Measurements from ENCODE around the gene LMNTD1.
"Not testable (repeated sequence)": the region's sequence is repeated elsewhere in the genome, so short reads cannot be mapped to it uniquely, and the experiment has no call there.

Gene LMNTD1

DNA sequence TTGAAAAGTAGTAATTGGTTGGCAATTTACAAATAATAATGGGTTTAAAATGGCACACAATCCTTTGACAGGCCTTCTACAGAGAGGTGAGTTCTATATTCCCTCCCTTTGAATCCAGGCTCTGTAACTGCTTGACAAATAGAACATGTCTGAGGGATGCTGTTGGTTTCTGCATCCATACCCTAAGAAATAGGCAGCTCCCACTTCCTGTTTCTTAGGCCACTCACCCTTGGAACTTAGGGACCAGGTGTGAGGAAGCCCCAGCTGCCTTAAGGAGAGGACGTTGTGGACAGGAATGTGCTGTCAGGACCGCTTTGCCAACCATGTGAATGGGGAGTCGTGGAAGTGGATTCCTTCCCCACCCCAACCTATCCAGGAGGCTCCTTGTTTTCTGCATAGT is 59.4 kb downstream of the LMNTD1 start (continued):
- TF ChIP-seq, protein P1, sequence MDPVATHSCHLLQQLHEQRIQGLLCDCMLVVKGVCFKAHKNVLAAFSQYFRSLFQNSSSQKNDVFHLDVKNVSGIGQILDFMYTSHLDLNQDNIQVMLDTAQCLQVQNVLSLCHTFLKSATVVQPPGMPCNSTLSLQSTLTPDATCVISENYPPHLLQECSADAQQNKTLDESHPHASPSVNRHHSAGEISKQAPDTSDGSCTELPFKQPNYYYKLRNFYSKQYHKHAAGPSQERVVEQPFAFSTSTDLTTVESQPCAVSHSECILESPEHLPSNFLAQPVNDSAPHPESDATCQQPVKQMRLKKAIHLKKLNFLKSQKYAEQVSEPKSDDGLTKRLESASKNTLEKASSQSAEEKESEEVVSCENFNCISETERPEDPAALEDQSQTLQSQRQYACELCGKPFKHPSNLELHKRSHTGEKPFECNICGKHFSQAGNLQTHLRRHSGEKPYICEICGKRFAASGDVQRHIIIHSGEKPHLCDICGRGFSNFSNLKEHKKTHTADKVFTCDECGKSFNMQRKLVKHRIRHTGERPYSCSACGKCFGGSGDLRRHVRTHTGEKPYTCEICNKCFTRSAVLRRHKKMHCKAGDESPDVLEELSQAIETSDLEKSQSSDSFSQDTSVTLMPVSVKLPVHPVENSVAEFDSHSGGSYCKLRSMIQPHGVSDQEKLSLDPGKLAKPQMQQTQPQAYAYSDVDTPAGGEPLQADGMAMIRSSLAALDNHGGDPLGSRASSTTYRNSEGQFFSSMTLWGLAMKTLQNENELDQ (tag by site-specific recombination; IDR thresholded peaks at IDR 0.05; ENCODE audit: low read depth) = no peak

DNA sequence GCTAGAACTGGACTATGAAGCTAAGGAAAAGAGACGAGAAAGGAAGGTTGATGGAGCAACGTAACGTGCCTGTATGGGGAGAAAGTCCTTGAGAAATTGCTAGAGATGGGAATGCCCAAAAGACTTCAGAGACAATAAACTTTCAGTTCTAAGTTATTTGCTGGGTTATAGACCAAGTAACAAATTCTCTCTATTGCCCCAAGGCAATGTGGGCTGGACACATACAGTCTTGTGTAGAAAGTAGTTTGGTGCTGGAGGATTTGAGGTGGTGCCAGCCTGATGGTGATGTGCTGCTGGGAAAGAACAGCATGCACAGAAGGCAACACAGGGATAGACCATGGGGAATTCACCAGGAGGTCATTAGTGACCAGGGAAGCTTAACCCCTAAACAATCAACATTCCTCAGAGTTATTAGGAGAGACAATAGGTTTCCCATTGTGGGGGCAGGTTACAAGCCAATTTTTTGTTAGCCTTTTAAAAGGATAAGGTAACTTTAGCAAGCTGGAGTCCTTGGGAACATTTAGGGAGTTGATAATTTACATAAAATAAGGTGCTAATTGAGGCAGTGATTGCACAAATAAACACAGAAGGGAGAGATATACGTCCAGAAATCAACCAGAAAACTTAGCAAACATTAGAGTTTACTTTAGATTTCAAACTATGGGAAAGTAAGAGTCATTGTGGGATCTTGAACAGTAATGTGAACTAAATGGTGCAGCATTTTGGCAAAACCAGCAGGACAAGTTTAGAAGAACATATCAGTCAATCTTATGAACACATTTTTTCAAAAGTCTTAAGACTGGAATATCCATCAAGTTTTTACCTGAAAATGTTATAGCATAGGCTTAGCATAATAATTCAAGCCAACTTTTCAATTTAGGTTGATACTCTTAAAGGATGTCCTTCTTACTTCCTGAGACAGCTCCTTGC is 61.4 kb downstream of the LMNTD1 start:
- ChIA-PET CTCF (no interaction called here), POLR2A (no interaction called here)
- no peak for TF ChIP-seq ZNF169 (tag by site-specific recombination; IDR thresholded peaks at IDR 0.05)
- no peak for TF ChIP-seq ZNF157 (tag by site-specific recombination; IDR thresholded peaks at IDR 0.05)
- TF ChIP-seq, protein P2, sequence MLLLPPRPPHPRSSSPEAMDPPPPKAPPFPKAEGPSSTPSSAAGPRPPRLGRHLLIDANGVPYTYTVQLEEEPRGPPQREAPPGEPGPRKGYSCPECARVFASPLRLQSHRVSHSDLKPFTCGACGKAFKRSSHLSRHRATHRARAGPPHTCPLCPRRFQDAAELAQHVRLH (tag by site-specific recombination; IDR thresholded peaks at IDR 0.05) = no peak
- no peak for TF ChIP-seq WT1 (tag by site-specific recombination; IDR thresholded peaks at IDR 0.05)
- no peak for TF ChIP-seq ZNF792 (tag by site-specific recombination; IDR thresholded peaks at IDR 0.05)
- Histone ChIP-seq H3K9me3 (ENCODE audit: control insufficient read depth, insufficient read depth, low read depth, low read length) (no peaks in the 10 kb centered on the region), H3K4me1 (ENCODE audit: control insufficient read depth, insufficient read depth, low read length) (no peaks in the 10 kb centered on the region), H3K4me3 (ENCODE audit: low read depth, low read length) (no peak overlapping the region), H3K27ac (ENCODE audit: extremely low read depth, low read depth, low read length) (no peak overlapping the region), H3K36me3 (ENCODE audit: control insufficient read depth in 2 of 2, insufficient read depth in 1 of 2, low read length in 2 of 2) (no peaks in the 10 kb centered on the region)

DNA sequence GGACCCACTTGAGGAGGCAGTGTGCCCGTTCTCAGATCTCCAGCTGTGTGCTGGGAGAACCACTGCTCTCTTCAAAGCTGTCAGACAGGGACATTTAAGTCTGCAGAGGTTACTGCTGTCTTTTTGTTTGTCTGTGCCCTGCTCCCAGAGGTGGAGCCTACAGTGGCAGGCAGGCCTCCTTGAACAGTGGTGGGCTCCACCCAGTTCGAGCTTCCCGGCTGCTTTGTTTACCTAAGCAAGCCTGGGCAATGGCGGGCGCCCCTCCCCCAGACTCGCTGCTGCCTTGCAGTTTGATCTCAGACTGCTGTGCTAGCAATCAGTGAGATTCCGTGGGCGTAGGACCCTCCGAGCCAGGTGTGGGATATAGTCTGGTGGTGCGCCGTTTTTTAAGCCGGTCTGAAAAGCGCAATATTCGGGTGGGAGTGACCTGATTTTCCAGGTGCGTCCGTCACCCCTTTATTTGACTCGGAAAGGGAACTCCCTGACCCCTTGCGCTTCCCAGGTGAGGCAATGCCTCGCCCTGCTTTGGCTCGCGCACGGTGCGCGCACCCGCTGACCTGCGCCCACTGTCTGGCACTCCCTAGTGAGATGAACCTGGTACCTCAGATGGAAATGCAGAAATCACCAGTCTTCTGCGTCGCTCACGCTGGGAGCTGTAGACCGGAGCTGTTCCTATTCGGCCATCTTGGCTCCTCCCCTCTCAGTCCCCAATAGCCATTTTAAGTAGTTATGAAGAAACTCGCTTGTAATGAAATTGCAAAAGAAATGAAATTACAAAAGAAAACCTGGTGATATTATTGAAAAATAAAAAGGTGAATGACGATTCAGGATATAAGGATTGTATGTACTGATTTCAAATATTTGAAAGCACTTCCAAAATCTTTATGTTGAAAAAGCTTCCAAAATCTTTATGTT is 63.9 kb downstream of the LMNTD1 start:
- CTCF ChIA-PET = interaction anchor here (0.7 kb wide), 1 partner anchor 263 kb away, joined by 3 read pairs; no protein-coding TSS in a partner anchor
- H3K4me1 ChIP-seq (ENCODE audit: control insufficient read depth, insufficient read depth, low read length); H3K4me3 ChIP-seq (ENCODE audit: low read depth, low read length); H3K9me3 ChIP-seq (ENCODE audit: control insufficient read depth, insufficient read depth, low read depth, low read length); H3K36me3 ChIP-seq (ENCODE audit: control insufficient read depth in 2 of 2, insufficient read depth in 1 of 2, low read length in 2 of 2); H3K27ac ChIP-seq (ENCODE audit: extremely low read depth, low read depth, low read length); POLR2A ChIA-PET: not testable (repeated sequence)

DNA sequence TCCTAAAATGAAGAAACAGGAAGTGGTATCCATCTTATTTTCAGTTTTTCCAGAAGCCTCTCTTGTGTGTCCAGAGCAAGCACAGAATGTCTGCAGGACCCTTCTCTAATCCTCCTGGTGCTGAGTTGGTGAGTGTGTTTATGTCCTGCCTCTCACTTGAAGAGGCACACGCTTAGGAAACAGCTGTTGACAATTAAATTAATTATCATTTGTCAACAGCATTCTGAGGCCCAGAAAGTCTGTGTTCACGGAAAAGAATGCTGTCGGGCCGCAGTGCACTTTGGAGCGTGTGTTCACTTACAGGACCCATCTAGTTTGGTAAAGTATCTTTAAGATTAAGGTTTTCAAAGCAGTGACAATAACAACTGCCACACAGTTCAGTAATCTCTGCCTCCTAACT is 70.5 kb downstream of the LMNTD1 start:
- H3K4me1 ChIP-seq (ENCODE audit: control insufficient read depth, insufficient read depth, low read length) = no peaks in the 10 kb centered on the region
- ChIA-PET CTCF (no interaction called here), POLR2A (no interaction called here)
- no peaks in the 10 kb centered on the region for H3K9me3 ChIP-seq (ENCODE audit: control insufficient read depth, insufficient read depth, low read depth, low read length)
- no peaks in the 10 kb centered on the region for H3K36me3 ChIP-seq (ENCODE audit: control insufficient read depth in 2 of 2, insufficient read depth in 1 of 2, low read length in 2 of 2)
- TF ChIP-seq, protein P3, sequence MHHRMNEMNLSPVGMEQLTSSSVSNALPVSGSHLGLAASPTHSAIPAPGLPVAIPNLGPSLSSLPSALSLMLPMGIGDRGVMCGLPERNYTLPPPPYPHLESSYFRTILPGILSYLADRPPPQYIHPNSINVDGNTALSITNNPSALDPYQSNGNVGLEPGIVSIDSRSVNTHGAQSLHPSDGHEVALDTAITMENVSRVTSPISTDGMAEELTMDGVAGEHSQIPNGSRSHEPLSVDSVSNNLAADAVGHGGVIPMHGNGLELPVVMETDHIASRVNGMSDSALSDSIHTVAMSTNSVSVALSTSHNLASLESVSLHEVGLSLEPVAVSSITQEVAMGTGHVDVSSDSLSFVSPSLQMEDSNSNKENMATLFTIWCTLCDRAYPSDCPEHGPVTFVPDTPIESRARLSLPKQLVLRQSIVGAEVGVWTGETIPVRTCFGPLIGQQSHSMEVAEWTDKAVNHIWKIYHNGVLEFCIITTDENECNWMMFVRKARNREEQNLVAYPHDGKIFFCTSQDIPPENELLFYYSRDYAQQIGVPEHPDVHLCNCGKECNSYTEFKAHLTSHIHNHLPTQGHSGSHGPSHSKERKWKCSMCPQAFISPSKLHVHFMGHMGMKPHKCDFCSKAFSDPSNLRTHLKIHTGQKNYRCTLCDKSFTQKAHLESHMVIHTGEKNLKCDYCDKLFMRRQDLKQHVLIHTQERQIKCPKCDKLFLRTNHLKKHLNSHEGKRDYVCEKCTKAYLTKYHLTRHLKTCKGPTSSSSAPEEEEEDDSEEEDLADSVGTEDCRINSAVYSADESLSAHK (tag by site-specific recombination; IDR thresholded peaks at IDR 0.05) = no peak
- no peak for TF ChIP-seq GLI4 (tag by site-specific recombination; IDR thresholded peaks at IDR 0.05)
- no peak for TF ChIP-seq ZNF112 (tag by site-specific recombination; IDR thresholded peaks at IDR 0.05)
- TF ChIP-seq, protein P4, sequence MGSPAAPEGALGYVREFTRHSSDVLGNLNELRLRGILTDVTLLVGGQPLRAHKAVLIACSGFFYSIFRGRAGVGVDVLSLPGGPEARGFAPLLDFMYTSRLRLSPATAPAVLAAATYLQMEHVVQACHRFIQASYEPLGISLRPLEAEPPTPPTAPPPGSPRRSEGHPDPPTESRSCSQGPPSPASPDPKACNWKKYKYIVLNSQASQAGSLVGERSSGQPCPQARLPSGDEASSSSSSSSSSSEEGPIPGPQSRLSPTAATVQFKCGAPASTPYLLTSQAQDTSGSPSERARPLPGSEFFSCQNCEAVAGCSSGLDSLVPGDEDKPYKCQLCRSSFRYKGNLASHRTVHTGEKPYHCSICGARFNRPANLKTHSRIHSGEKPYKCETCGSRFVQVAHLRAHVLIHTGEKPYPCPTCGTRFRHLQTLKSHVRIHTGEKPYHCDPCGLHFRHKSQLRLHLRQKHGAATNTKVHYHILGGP (tag by site-specific recombination; IDR thresholded peaks at IDR 0.05) = no peak
- TF ChIP-seq ZNF510 (tag by site-specific recombination; IDR thresholded peaks at IDR 0.05; ENCODE audit: insufficient replicate concordance) = no peak
- no peak for TF ChIP-seq ZNF24 (tag by site-specific recombination; IDR thresholded peaks at IDR 0.05)
- TF ChIP-seq ZXDB (tag by site-specific recombination; IDR thresholded peaks at IDR 0.05) = no peak
- no peak for TF ChIP-seq ZNF239 (tag by site-specific recombination; IDR thresholded peaks at IDR 0.05)
- no peak for TF ChIP-seq ZNF350 (tag by site-specific recombination; IDR thresholded peaks at IDR 0.05)
- no peak for TF ChIP-seq ZNF394 (tag by site-specific recombination; IDR thresholded peaks at IDR 0.05; ENCODE audit: borderline replicate concordance)
- TF ChIP-seq ZNF302 (tag by site-specific recombination; IDR thresholded peaks at IDR 0.05; ENCODE audit: low read depth) = no peak
- TF ChIP-seq ZNF132 (tag by site-specific recombination; IDR thresholded peaks at IDR 0.05; ENCODE audit: borderline replicate concordance) = no peak
- no peak for TF ChIP-seq SP7 (tag by site-specific recombination; IDR thresholded peaks at IDR 0.05)
- no peak overlapping the region for H3K27ac ChIP-seq (ENCODE audit: extremely low read depth, low read depth, low read length)
- no peak overlapping the region for H3K4me3 ChIP-seq (ENCODE audit: low read depth, low read length)
